GM21825 (cell line): Measurements from ENCODE around the gene SRD5A3.

ENCODE experiments used
- ATAC-seq: cut with Tn5 transposase; IDR thresholded peaks from one replicate; pipeline ENCODE4 v1.9.1; 2021; ENCODE audit warnings: mild to moderate bottlenecking, moderate library complexity; ENCODE audit not compliant: unreplicated experiment

Gene SRD5A3

GRCh38 chr4:55345980-55346850, at the start of gene SRD5A3:
SRD5A3 (plus strand) TSS chr4:55346242; CDS start chr4:55346337, 95 bp downstream.
- peak; percentile 95 for ATAC-seq

GRCh38 chr4:55297346-55297745, 48.7 kb upstream of the SRD5A3 start:
- ATAC-seq = no peak

- no peak for ATAC-seq
Observed at GRCh38 chr4:55303760-55304165, 42.3 kb upstream of the SRD5A3 start.

GRCh38 chr4:55304303-55304702, 41.7 kb upstream of the SRD5A3 start:
- no peak for ATAC-seq

- ATAC-seq = no peak
Observed at GRCh38 chr4:55308071-55308470, 38.0 kb upstream of the SRD5A3 start.

GRCh38 chr4:55311792-55312488, 34.1 kb upstream of the SRD5A3 start:
- no peak for ATAC-seq

GRCh38 chr4:55312489-55313101, 33.4 kb upstream of the SRD5A3 start:
- no peak for ATAC-seq

- ATAC-seq = no peak
Observed at GRCh38 chr4:55314141-55314820, 31.8 kb upstream of the SRD5A3 start.

GRCh38 chr4:55318175-55319129, 27.6 kb upstream of the SRD5A3 start:
- no peak for ATAC-seq

GRCh38 chr4:55321707-55322264, 24.3 kb upstream of the SRD5A3 start:
- no peak for ATAC-seq

- ATAC-seq = no peak
Observed at GRCh38 chr4:55323375-55323774, 22.7 kb upstream of the SRD5A3 start.

GRCh38 chr4:55326629-55327028, 19.4 kb upstream of the SRD5A3 start:
- ATAC-seq = no peak

GRCh38 chr4:55329012-55329411, 17.0 kb upstream of the SRD5A3 start:
- ATAC-seq = no peak

- no peak for ATAC-seq
Observed at GRCh38 chr4:55330241-55330640, 15.8 kb upstream of the SRD5A3 start.

- no peak for ATAC-seq
Observed at GRCh38 chr4:55336138-55337034, 9.7 kb upstream of the SRD5A3 start.

GRCh38 chr4:55337944-55338343, 8.1 kb upstream of the SRD5A3 start:
- no peak for ATAC-seq

GRCh38 chr4:55338486-55338885, 7.6 kb upstream of the SRD5A3 start:
- no peak for ATAC-seq

GRCh38 chr4:55340266-55340665, 5.8 kb upstream of the SRD5A3 start:
- ATAC-seq = no peak

- ATAC-seq = no peak
Observed at GRCh38 chr4:55343887-55344286, 2.2 kb upstream of the SRD5A3 start.
